HFF-Myc (cell line): ENCODE measurements around the gene DMD.
"Not testable (repeated sequence)": the region's sequence is repeated elsewhere in the genome, so short reads cannot be mapped to it uniquely, and the experiment has no call there.

Source experiments
- DNase-seq: peaks from one replicate; pipeline ENCODE4 v3.0.0-alpha.2; 2011; ENCODE audit warnings: low read depth; ENCODE audit errors: extremely low read depth
- H3K4me3 ChIP-seq: replicated peaks from 2 replicates; pipeline ENCODE4 v1.5.1; 2011; ENCODE audit warnings: low read depth, mild to moderate bottlenecking, control low read depth, low read length
- TF ChIP-seq, protein P1 (sequence below): IDR thresholded peaks from 2 replicates; pipeline ENCODE4 v1.5.1; 2012; ENCODE audit warnings: mild to moderate bottlenecking, low read depth, low read length, control low read depth; ENCODE audit errors: missing control alignments

Gene DMD

GRCh38 chrX:33188881-33189280, 22.5 kb downstream of the DMD start:
- TF ChIP-seq, protein P1, sequence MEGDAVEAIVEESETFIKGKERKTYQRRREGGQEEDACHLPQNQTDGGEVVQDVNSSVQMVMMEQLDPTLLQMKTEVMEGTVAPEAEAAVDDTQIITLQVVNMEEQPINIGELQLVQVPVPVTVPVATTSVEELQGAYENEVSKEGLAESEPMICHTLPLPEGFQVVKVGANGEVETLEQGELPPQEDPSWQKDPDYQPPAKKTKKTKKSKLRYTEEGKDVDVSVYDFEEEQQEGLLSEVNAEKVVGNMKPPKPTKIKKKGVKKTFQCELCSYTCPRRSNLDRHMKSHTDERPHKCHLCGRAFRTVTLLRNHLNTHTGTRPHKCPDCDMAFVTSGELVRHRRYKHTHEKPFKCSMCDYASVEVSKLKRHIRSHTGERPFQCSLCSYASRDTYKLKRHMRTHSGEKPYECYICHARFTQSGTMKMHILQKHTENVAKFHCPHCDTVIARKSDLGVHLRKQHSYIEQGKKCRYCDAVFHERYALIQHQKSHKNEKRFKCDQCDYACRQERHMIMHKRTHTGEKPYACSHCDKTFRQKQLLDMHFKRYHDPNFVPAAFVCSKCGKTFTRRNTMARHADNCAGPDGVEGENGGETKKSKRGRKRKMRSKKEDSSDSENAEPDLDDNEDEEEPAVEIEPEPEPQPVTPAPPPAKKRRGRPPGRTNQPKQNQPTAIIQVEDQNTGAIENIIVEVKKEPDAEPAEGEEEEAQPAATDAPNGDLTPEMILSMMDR = no peak
- no peak for DNase-seq

GRCh38 chrX:33188286-33188685, 23.1 kb downstream of the DMD start:
- DNase-seq = no peak
- no peak overlapping the region for H3K4me3 ChIP-seq
- TF ChIP-seq, protein P1 = no peak

More at GRCh38 chrX:33188881-33189280, 22.5 kb downstream of the DMD start:
- no peak overlapping the region for H3K4me3 ChIP-seq

- DNase-seq, H3K4me3 ChIP-seq: not testable (repeated sequence)
These were observed 26.5 kb downstream of the DMD start for GRCh38 chrX:33184803-33185202.

DNA sequence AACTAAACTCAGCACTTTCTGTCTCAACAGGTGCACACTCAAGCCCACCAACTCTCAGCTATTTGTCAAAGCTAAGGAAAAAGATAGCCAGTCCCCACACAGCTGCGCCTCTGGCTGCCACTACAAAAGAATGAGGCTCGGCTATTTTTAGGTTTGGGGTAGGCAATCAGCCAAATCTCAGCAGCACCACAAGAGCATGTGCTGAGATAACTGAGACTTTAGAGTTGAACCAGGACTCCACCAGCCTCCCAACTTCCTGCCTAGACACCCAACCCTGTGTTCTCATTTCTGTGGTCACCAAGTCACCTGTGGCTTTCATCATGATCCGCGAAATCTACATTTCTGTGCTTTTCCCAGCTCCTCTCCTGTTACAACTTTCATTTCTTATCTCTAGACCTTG, 28.0 kb downstream of the DMD start:
- TF ChIP-seq, protein P1 = no peak
- DNase-seq = no peak
- H3K4me3 ChIP-seq = no peak overlapping the region

- TF ChIP-seq, protein P1 = no peak
- DNase-seq = no peak
- H3K4me3 ChIP-seq = no peak overlapping the region
These were observed 32.7 kb downstream of the DMD start for GRCh38 chrX:33178690-33179089.

DNA sequence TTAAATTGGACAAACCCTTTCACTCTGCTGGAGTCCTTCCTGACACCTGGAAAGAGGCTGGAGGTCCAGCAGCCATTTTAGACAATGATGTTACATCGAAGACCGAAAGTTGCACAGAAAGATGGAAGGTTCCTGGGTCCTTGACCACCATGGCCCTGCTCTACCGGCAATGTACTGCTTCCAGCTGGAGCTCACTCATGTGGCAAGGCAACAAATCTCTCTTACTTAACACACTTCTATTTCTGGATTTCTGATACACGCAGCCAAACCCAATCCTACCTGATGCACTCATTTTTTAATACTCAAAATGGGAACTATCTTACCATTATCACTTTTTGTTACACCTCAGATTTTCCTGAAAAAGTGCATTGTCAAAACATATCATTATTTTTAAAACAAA, 33.1 kb downstream of the DMD start:
- DNase-seq = no peak
- TF ChIP-seq, protein P1 = no peak

DNA sequence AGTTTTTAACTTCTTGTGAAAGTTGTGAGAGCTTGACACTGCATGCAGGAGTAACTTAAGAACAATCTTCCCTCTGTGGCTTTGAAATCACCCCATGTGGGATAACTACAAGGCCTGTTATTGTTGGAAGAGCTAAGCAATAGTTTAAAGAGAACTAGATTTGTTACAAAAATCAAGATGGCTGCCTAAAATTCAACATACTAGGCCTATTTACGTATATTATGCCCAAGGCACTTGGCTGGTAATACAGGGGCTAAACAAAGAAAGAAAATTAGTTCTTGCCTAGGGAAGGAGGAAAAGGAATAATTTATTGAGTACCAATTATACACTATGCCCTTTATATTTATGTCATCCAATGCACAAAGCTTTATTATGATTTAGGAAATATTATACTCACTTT, 36.1 kb downstream of the DMD start:
- H3K4me3 ChIP-seq = no peak overlapping the region
- TF ChIP-seq, protein P1 = no peak
- DNase-seq = no peak

More for the DNA sequence above, 33.1 kb downstream of the DMD start:
- H3K4me3 ChIP-seq = no peak overlapping the region
